Measurements from ENCODE around the gene CLEC4G.

The CLEC4G gene

GRCh38 chr19:7729211-7729610 is 2.7 kb downstream of the CLEC4G start:
- no peak for DNase-seq (ENCODE audit: low read depth)

GRCh38 chr19:7725791-7726190 is 6.1 kb downstream of the CLEC4G start:
- no peak for DNase-seq (ENCODE audit: low read depth)

DNA sequence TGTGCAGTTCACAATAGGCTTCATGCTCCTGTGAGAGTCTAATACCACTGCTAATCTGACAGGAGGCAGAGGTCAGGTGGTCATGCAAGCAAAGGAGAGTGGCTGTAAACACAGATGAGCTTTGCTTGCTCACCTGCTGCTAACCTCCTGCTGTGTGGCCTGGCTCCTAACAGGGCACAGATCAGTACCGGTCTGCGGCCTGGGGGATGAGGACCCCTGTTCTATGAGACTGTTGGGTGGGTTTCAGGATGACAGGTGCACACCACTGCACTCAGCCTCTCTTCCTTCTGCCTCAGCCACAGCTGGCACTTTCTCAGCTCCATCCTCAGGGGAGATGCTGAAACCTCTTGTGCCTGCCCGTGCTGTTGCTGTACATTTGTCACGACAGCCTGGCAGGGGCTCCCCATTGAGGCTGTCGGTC is 9.7 kb downstream of the CLEC4G start:
- no peak for DNase-seq (ENCODE audit: low read depth)

GRCh38 chr19:7720351-7720750 is 11.6 kb downstream of the CLEC4G start:
- no peak for DNase-seq (ENCODE audit: low read depth)

DNA sequence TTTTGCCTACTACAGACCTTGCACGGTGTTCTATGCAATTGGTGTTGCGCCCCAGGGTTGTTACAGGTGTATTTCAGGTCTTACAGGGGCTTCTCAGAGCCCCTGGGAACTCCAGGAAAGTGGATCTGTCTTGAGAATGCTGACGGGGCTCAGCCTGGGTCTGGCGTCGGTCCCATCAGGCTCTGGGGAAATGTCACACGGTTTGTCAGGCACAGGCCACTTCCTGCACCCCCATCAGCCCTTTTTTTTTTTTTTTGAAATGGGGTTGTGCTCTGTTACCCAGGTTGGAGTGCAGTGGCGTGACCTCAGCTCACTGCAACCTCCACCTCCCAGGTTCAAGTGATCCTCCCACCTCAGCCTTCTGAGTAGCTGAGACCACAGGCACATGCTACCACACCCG is 13.2 kb downstream of the CLEC4G start:
- DNase-seq (ENCODE audit: low read depth): no peak

DNA sequence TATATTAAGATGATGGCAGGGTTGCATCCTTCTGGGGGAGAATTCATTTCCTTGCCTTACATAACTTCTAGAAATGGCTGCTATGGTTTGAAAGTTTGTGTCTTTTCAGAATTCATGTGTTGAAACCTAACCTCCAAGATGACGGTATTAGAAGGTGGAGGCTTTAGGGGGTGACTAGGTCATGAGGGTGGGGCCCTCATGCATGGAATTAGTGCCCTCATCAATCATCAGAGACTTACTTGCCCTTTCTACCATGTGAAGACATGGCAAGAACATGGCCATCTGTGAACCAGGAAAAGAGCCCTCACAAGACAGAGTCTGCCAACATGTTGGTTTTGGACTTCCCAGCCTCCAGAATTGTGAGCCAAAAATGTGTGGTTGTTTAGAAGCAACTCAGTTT is 15.1 kb downstream of the CLEC4G start:
- no peak for DNase-seq (ENCODE audit: low read depth)

GRCh38 chr19:7715671-7716070 is 16.2 kb downstream of the CLEC4G start:
- no peak for DNase-seq (ENCODE audit: low read depth)

DNA sequence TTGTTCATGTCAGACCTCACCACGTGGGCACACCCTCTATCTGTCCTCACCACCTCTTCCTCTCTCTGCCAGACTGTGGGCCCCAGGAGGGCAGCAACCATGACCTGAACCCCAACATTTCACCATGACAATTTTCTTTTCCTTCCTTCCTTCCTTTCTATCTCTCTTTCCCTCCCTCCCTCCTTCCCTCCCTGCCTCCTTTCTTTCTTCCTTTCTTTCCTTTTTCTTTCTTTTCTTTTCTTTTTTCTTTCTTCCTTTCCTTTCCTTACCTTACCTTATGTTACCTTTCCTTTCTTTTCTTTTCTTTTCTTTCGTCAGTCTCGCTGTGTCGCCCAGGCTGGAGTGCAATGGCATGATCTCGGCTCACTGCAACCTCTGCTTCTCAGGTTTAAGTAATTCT is 21.3 kb downstream of the CLEC4G start:
- no peak for DNase-seq (ENCODE audit: low read depth)

DNA sequence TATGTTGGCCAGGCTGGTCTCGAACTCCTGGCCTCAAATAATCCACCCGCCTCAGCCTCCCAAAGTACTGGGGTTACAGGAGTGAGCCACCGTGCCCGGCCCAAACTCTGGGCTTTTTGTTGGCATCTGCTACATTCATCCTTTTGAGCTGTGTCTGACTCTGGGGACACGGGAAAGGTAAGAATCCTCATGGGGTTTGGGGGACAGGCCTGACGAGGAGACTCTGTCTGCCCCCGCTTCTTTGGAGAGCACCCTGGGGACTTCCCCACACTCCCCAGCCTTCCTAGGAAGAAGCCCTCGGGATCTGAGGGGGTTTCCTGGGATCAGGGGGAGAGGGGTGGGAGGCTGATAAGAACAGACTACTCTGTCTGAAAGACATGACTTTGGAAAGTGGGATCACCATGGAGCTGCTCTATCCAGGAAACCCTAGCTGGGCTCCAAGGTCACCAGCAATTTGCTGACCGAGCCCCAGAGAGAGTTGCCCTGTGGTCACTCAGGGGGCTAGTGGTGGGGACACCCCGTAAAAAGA is 21.9 kb downstream of the CLEC4G start:
- no peak for DNase-seq (ENCODE audit: low read depth)

GRCh38 chr19:7706955-7707456 is 24.9 kb downstream of the CLEC4G start:
- no peak for DNase-seq (ENCODE audit: low read depth)

DNA sequence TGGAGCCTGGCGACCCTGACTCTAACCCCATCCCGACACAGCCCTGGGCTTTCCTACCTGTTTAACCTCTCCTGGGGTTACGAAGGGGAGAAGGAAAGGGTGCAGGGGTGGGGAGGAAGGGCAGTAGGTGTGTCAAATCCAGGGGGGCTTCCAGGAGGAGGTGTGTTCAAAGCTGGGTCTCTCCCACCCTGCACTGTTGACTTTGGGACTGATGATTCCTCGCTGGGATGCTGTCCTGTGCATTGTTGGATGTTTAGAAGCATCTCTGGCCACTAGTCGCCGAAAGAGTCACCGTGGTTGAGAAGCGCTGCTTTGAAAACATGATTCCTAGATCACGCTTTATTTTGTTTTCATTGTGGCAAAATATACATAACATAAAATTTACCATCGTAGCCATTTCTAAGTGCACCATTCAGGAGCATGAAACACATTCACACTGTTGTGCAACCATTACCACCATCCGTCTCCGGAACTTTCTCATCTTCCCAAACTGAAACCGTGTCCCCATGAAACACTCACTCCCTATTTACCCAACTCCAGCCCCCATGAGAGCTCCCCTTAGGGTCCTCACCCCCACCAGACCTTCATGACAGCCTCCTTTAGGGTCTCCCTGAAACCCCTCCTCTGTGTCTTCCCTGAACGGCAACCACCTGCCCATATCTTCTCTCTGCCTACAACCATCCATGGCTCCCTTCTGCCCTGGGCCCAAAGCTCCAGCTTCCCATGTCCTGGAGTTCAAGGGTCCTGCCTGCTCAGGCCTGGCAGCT is 25.5 kb downstream of the CLEC4G start:
- no peak for DNase-seq (ENCODE audit: low read depth)

GRCh38 chr19:7705387-7706187 is 26.3 kb downstream of the CLEC4G start:
- DNase-seq (ENCODE audit: low read depth): peak; percentile 55

DNA sequence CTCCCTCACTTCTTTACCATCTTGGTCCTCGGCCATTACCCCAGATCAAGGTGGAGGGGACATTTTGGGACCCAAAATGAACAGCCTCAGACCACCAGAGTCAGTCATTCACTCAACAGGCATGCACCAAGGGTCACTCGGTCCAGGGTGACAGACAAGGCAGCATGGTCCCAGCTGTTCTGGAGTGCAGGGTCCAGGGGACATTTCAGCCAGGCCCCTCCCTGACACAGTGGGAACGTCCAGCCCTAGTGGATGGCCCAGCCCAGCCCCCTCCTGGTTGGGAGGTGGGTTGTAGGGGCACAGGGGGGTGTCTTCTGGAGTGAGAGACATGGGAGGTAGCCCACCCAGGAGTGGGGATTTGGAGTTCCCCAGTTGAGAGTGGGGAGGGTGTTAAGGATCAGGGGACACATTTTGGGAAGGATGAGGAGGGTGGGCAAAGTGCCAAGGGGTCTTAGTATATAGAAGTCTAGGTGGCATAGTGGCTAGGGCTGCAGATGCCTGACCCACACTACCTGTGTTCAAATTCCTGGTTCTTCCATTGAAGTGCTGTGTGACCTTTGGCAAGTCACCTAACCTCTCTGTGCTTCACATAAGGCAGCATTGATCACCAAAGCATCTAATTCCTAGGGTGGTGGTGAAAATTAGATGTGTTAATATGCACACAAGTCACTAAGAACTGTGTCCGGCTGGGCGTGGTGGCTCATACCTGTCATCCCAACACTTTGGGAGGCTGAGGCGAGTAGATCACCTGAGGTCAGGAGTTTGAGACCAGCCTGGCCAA is 27.4 kb downstream of the CLEC4G start:
- no peak for DNase-seq (ENCODE audit: low read depth)

DNA sequence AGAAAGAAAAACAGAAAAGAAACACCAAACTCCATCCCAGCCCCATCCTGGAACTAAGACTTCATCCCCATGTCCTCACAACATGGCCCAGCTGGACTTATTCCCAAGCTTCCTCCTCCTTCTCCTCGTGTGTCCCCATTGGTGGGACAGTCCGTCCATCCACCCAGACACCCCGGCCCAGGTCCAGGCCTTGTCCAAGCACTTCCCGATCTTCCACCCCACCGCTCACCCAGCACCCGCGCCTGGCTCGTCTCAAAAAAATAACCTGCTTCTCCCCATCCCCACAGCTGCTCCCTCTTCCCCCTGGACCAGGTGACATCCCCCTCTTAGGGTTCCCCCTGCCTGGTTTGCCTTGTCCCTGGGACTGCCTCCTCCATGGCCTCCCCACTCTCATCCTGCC is 28.6 kb downstream of the CLEC4G start:
- DNase-seq (ENCODE audit: low read depth): no peak

GRCh38 chr19:7701654-7702457 is 30.1 kb downstream of the CLEC4G start, which contains the start of gene FCER2:
Gene FCER2, minus strand, starts transcription at chr19:7702131. Its CDS starts 2,371 bp downstream, at chr19:7699760.
- no peak for DNase-seq (ENCODE audit: low read depth)

- DNase-seq (ENCODE audit: low read depth): no peak
Observed at GRCh38 chr19:7701049-7701653, 30.8 kb downstream of the CLEC4G start.

GRCh38 chr19:7699417-7700401 is 32.2 kb downstream of the CLEC4G start:
- no peak for DNase-seq (ENCODE audit: low read depth)

- no peak for DNase-seq (ENCODE audit: low read depth)
Observed at GRCh38 chr19:7699003-7699402, 32.9 kb downstream of the CLEC4G start.

- DNase-seq (ENCODE audit: low read depth): no peak
Observed at GRCh38 chr19:7698583-7698982, 33.3 kb downstream of the CLEC4G start.

All from activated T-cell treated with anti-CD3 and anti-CD28 coated beads for 1 hour (primary cell).